Uterus (tissue), 2 donors: ENCODE data around the gene EFHD1.

Experiments used
- CTCF ChIP-seq, 4 experiments: fragments of 200-600 bp in 2 of 4; fragments of 450-650 bp in 2 of 4; sonication (generic) in 2 of 4; IDR thresholded peaks; one replicate each; pipeline ENCODE4 v1.5.1; 2016 to 2019; ENCODE audit warnings: antibody characterized with exemption in 4 of 4, mild to moderate bottlenecking in 2 of 4, moderate library complexity in 1 of 4
- POLR2A ChIP-seq, 2 donors: fragments of 450-650 bp; IDR thresholded peaks; one replicate each; pipeline ENCODE4 v1.6.1; 2016; ENCODE audit warnings: antibody characterized with exemption in 2 of 2, mild to moderate bottlenecking in 1 of 2, moderate library complexity in 1 of 2

DNA sequence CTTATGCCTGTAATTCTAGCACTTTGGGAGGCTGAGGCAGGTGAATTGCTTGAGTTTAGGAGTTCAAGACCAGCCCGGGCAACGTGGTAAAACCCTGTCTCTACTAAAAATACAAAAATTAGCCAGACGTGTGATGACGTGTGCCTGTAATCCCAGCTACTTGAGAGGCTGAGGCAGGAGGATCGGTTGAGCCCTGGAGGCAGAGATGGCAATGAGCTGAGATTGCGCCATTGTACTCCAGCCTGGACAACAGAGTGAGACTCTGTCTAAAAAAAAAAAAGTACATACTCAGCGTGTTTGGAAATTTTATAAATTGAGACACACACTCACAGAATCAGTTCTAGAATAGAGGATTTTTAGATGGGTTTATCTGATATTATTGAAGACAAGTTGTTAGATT lies 46.6 kb downstream of the EFHD1 start:
- TF ChIP-seq CTCF (IDR thresholded peaks at IDR 0.05) (no peak), POLR2A (IDR thresholded peaks at IDR 0.05) (no peak)
